Activated CD8-positive, alpha-beta memory T cell treated with anti-CD3 and anti-CD28 coated beads, Interleukin-2, amount 50 U/mL, for 1 hour (primary cell): Measurements from ENCODE around the gene MRPS25.

Experiments used
- DNase-seq: peaks from one replicate; pipeline ENCODE4 v3.0.0-alpha.2; 2020; ENCODE audit errors: extremely low read depth

The MRPS25 gene

DNA sequence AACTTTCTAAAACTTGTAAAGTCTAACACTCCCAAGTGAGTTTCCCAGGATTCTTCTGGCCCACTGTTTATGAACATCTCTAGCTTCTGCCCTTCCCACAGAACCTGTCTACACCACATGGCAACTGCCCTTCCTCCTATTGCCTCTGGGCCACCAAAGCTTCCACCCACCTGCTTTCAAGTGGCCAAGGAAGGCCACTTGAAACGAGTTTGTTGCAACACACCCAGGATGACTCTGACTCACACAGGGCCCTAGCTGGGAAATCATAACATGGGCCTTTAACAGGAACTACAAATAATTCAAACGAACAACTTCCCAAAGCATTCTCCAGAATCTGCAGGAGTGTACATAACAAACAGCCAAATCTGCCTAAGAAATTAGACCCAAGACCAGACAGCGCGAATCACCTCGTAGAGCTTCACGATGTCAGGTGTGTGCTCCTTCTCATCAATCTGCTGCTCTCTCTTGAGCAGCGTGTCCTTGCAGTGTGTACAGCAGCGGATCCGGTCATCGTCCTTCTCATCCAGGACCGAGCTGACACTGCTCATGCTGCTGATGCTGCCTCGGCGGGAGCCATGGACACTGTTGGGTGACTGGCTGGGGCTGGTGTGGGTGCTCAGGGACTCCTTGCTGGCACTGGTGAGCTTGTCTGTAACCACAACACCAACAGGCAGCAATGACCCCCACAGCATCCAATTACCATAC is 17.0 kb upstream of the MRPS25 start:
- no peak for DNase-seq

DNA sequence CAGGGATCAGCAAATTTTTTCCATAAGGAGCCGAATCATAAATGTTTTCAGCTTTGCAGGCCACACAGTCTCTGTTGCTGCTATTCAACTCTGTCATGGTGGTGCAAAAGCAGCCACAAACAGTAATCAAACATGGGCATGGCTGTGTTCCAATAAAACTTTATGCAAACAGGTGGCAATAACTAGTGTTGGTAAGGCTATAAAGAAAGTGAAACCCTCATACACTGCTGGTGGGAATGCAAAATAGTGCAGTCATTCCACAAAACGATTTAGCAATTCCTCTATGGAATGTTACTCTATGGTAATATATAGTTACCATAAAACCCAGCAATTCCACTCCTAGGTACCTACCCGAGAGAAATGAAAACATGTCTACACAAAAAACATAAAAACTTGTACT is 14.0 kb upstream of the MRPS25 start:
- no peak for DNase-seq

DNA sequence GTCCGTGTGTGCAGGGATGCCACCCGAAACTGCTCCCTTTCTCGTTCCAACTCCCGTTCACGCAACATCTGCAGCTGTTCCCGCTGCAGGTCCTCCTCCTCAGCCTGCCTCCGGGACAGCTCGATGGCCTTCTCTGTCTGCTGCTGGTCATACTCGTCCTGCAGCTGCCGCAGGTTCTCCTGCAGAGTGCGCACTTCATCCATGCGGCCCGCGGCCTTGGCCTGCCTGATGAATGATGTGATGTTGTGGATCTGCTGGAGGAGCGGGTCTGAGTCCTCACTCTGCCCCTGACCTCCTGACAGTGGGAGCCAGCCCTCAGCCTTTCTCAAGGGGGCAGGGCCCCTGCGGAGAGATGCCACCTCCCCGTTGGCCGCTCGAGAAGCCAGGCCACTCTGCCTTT is 9.4 kb upstream of the MRPS25 start:
- no peak for DNase-seq

DNA sequence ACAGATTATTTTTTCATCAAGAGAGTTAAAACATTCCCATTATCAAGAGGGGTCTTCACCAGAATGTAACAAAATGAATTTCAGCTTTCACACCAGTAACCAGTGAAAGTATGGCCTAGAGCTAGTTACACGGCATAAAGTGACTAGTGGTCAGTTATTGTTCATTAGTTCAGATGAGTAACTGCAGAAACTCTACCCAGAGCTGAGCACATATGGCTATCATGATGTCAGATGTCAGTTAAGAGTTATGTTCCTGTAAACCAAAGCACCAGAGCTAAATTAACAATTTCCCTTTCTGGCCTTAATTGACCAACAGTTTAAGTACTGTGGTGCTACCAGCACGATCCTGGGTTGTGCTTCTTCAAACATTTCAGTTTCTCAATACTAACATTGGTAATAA is 6.6 kb upstream of the MRPS25 start:
- no peak for DNase-seq

GRCh38 chr3:15069441-15069840 is 4.3 kb upstream of the MRPS25 start:
- no peak for DNase-seq

DNA sequence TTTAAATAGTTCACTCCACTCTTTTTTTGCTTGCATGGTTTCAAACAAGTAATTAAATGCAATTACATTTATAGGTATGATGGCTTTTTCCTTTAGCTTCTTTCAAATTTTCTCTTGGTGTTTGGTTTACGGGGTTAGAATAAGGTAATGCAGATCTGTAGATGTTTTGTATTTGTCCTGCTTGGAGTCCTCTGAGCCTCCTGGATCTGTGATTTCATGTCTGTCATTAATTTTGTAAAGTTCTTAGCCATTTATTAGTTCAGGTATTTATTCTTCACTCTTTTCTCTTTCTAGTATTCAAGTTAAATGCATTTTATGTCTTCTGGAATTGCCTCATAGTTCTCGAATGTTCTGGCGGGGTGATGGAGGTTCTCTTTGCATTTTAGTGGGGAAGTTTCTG is 1.4 kb upstream of the MRPS25 start:
- no peak for DNase-seq

- DNase-seq = no peak
Measured at GRCh38 chr3:15065550-15066007, 464 bp upstream of the MRPS25 start.

DNA sequence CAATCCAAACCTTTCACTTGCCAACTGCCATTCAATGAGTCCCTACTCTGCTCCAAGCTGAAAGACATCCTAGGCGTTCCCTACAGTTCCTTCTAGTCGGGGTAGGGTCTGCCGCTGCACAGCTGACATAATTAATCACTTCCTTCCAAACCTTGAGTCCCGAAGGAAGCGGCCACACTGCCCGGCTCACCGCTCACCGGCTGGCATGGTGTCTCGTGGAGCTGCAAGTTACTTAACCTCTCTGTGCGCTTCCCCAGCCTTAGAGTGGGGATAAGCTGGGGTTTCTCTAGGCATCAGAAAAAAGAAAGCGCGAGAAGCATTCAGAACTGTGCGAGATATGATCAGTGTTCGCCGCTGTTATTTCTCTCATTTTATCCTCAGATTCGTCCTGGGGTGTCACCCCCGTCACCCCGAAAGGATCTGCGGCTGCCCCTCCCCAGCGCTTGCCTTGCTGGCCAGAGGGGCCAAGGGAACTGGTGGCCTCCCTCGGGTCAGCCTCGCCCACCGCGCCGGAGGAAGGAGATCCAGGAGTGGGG is 748 bp downstream of the MRPS25 start:
- no peak for DNase-seq

DNA sequence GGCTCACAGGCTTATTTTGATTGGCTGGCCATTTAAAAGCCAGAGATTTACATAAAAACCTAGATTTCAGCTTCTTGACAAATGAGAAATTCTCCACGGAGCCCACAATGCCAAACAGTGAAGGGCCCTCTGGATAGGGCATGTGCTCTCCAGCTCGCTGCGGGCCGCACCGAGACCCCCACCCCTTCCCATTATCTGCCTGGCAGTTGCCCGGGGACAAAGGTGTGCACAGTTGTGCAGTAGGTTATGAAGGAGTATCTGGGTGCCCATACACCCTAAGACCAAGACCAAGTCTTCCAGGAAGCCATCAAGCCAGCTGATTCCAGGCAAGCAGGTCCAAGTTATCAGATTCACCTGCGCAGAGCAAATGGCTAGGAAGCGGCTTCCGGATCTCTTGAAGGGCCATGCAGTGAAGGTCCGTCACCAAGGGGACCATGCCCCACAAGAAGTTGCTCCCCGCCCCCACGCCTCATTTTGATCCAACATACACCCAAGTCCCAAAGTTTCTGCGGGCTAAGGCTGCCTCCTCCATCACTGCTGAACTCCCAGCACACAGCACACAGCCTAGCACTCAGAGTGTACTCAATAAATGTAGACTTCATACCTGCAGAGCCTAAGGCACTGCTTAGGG is 1.3 kb downstream of the MRPS25 start:
- DNase-seq = no peak

DNA sequence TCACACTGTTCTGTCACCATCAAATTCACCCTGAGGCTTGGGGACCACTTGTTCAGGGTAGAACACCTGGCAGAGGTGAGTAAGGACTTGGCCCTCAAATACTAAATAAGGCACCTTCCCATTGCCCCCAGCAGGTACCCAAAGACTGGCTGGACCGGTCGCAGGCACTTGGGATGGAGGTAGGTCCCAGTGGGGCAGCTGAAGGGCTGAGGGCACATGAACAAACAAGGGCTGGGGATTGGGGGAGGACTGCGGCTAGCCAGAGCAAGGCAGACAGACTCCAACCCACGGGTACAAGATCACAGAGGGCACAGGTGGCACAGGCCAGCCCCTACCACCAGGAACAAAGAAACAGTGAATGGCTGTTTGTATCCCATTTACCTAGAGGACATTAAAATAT is 1.9 kb downstream of the MRPS25 start:
- no peak for DNase-seq

- DNase-seq = no peak
Measured at GRCh38 chr3:15060029-15060428, 5.1 kb downstream of the MRPS25 start.

DNA sequence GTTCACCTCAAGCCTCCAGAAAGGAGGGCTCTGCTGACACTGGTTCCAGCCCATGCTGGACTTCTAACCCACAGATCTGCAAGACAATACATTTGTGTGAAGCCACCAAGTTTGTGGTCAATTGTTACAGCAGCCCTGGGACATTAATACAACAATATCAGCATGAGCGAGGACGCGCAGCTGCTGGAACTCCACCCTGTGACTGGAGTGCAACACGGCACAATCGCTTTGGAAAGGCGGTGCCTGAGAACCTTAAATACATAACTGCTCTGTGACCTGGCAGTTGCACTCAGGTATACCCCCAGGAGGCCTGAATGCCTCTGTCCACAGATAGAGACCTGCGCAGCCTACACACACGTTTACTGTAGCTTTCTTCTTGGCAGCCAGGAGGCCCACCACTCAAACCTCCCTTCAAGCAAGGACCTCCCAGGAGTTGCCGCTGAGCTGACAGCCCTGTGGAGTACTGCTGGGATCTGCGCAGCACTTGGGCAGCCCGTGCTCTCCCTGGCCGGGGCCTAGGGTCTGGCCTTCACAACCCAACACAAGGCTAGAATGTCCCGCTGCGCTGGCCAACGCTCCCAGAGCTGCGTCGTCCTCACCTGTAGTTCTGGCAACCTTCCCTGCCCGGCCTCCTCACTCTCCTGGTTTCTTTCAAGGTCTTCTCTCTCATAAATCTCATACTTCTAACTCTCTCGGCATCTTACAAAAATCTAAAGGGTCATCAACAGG is 8.3 kb downstream of the MRPS25 start:
- DNase-seq = no peak

DNA sequence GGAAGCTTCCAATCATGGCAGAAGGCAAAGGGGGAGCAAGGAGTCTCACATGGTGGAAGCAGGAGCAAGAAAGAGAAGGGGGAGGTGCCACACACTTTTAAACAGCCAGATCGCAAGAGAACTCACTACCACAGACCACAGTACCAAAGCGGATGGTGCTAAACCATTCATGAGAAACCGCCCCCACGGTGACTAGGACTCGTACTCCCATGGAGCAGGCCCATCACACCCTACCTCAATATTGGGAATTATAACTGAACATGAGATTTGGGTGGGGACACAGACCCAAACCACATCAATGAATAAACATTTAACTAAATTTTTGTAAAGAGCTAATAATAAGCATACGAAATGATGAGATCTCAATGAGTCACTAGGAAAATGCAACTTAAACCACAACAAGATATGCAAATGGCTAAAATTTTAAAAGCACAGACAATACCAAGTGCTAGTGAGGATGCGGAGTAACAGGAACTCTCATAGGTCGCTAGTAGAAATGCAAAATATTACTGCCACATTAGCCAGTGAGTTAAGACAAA is 10.0 kb downstream of the MRPS25 start:
- DNase-seq = no peak

- no peak for DNase-seq
Measured at GRCh38 chr3:15053541-15053940, 11.6 kb downstream of the MRPS25 start.

DNA sequence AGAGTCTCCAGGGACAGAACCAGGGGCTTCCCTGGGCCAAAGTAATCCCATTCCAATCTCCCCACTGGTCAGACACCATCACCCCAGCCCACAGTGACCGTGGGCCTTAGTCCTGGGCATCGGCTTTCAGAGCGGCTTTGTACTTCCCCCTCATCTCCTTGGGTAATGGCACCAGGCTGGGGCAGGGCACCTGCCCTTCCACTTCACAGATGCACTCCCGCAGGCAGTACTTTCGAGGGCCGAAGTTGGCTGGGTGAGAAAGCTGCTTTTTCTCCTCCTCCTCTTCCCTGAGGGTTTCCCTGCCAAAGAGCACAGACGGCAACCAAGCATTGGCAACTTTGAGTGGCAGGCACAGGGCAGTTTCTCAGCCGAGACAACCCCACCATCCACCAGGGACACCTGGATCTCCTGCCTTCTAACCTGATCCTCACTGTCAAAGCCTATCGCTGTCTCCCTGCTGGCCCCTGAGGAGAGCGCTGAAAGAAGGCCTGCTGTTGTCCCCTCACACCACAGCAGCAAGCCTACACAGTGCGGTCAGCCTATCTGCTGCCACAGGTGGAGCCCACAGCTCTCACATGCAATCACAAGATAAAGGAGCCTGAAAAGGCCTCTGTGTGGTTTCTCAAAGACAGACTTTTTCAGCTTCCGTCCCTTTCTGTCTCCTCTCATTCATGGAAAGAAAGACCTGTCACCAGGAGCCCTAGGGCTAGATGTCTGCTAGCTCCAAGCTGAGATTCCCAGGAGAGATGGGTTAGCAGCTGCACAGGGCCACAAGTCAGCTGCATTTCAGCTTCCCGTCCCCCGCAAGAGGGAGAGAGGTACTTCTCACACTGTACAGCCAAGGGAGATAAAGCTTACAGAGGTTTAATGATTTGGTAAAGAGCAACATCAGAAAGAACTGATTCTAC is 12.5 kb downstream of the MRPS25 start:
- DNase-seq = no peak

GRCh38 chr3:15051531-15051930 is 13.6 kb downstream of the MRPS25 start:
- DNase-seq = no peak

DNA sequence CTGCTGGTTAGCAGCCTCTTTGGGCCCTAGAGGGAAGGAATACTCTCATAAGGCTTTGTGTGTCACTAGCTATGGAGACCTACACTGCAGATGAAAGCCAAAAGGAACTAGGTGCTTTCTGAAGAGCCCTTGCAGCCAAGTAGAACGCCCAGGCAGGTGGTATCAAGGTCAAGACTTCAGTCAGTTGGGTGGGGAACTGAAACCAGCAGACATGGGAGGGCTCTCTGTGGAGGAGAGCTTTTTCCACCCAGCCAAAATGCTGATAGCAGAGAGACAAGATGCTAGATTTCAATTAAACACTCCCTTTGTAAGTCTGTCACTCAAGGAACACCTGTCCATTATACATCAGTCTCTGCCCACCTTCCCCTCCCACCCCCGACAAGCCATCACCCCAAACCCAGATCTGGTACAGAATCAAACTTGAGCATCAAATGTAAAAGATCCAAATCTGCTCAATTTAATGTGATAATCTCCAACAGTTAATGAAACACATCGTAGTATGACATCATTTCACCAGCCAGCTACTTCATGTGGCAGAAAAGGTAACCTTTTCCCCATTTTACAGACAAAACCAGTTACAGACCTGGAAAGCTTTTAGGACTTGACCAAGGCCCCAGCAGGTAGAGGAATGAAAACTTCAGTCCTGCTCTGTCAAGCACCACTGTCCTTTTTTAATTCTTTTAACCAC is 14.6 kb downstream of the MRPS25 start:
- DNase-seq = no peak

GRCh38 chr3:15049584-15049983 is 15.5 kb downstream of the MRPS25 start:
- no peak for DNase-seq

DNA sequence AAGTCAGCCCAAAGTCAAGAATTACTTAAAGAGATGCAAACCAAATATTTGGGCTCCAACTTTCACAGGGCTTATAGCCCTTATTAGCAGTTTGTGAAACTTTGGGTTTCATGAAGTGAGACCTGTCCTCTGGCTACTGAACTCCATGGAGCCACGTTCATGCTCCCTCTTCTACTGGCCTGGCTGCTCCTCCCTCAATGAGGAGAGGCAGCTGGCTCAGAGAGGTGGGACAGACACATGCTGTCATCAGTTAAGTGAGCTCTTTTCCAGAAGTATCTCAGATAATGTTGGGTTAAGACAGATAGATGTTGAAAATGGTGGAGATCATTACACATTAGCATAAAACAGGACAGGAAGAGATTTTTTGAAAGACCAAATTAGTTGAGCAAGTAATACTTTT is 19.4 kb downstream of the MRPS25 start:
- DNase-seq = no peak

DNA sequence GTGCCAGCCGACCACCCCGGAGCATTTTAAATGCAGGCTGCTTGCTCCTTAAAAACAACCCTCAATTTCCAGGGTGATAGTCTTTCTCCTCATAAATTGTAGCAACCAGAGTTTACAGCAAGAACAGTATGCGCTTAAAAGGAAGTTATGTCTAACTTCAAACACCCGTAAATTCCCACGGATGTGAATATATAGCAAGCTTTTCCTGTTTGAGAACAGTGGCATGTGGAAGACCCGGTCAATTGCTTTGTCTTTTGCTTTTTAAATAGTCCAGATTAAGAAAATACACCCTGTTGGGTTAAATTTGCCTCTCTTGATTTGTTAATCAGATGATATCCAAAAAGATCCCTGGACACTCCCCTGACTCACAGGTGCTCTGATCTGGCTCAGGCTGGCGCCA is 20.8 kb downstream of the MRPS25 start:
- DNase-seq = no peak
